Spleen (tissue), 11 donors: ENCODE measurements around the gene RAD51C. TPM values are rescaled to one million over a fixed set of nuclear protein-coding genes. Genes with fewer than 3 reads are reported as not detected.
"Not testable (repeated sequence)": the region's sequence is repeated elsewhere in the genome, so short reads cannot be mapped to it uniquely, and the experiment has no call there.

ENCODE experiments used
- DNase-seq: peaks from one replicate; pipeline ENCODE4 v3.0.0-alpha.2; 2020
- H3K27ac ChIP-seq, 8 donors: fragments of 200-600 bp; sonication (generic) in 7 of 8; 1 replicate in 4 of 8; 2 replicates in 4 of 8; pipeline versions ENCODE4 v1.5.0 to v1.8.0; 2016 to 2021; ENCODE audit warnings: inconsistent platforms in 4 of 8, mild to moderate bottlenecking in 4 of 8, moderate library complexity in 1 of 8
- H3K27me3 ChIP-seq, 7 donors: fragments of 200-600 bp; sonication (generic) in 6 of 7; replicated peaks in 1 of 7; 1 replicate in 4 of 7; 2 replicates in 3 of 7; pipeline versions ENCODE4 v1.5.0 to v1.8.0; 2016 to 2021; ENCODE audit warnings: inconsistent platforms in 3 of 7, mild to moderate bottlenecking in 1 of 7
- H3K36me3 ChIP-seq, 6 donors: fragments of 200-600 bp; sonication (generic) in 5 of 6; 1 replicate in 4 of 6; 2 replicates in 2 of 6; pipeline versions ENCODE4 v1.5.0 to v1.8.0; 2016 to 2021; ENCODE audit warnings: inconsistent platforms in 2 of 6
- H3K4me1 ChIP-seq, 6 donors: fragments of 200-600 bp; sonication (generic) in 5 of 6; 1 replicate in 3 of 6; 2 replicates in 3 of 6; pipeline versions ENCODE4 v1.5.0 to v1.8.0; 2016 to 2021; ENCODE audit warnings: inconsistent platforms in 3 of 6
- H3K4me3 ChIP-seq, 8 donors: fragments of 200-600 bp; sonication (generic) in 7 of 8; 1 replicate in 4 of 8; 2 replicates in 4 of 8; pipeline versions ENCODE4 v1.5.0 to v1.8.0; 2016 to 2021; ENCODE audit warnings: inconsistent platforms in 4 of 8, mild to moderate bottlenecking in 4 of 8, moderate library complexity in 2 of 8
- H3K9me3 ChIP-seq, 8 donors: fragments of 200-600 bp; sonication (generic) in 7 of 8; 1 replicate in 4 of 8; 2 replicates in 4 of 8; pipeline versions ENCODE4 v1.5.0 to v1.8.0; 2016 to 2021; ENCODE audit warnings: inconsistent platforms in 4 of 8
- POLR2A ChIP-seq, 3 donors: fragments of 450-650 bp; IDR thresholded peaks; one replicate each; pipeline ENCODE4 v1.5.1; 2017; ENCODE audit warnings: antibody characterized with exemption in 3 of 3, mild to moderate bottlenecking in 1 of 3
- POLR2AphosphoS5 ChIP-seq, 3 donors: sonication (generic); formaldehyde crosslinking; IDR thresholded peaks; one replicate each; pipeline ENCODE4 v1.5.1; 2017; ENCODE audit warnings: antibody characterized with exemption in 3 of 3
- WGBS, 5 donors: extraction: QIAGEN DNeasy Blood & Tissue Kit in 3 of 5; methylation state at CpG; one replicate each; pipeline versions ENCODE4 v1.1.5 to v1.1.7; 2013 to 2018; 5-methylcytosine and 5-hydroxymethylcytosine counted together
- intact Hi-C: fragments of 100-400 bp; cut with DNase I; formaldehyde crosslinking; loops from one replicate; pipeline ENCODE4 v1.15.0; 2023; ENCODE audit warnings: low total_unique reads
- polyA plus RNA-seq, 3 donors: library from polyadenylated mRNA; stranded (reverse); fragments of 200-250 nt; gene quantifications; one replicate each; pipeline ENCODE4 v1.2.1, GENCODE V29; 2013
- total RNA-seq, 7 donors: library from RNA; depleted of rRNA in 3 of 7; stranded (reverse); fragments of >200 nt in 3 of 7; fragmentation: NEBNext Ultra II Directional in 4 of 7; extraction: Animal tissue kit (Norgen Biotek cat#: 25700) in 4 of 7; gene quantifications; one replicate each; pipeline versions ENCODE4 v1.1.0 to v1.2.1, GENCODE V29; 2016 to 2021
- TF ChIP-seq, protein P1 (sequence below), 11 experiments: fragments of 200-600 bp in 7 of 11; fragments of 450-650 bp in 4 of 11; sonication (generic) in 4 of 11; IDR thresholded peaks in 8 of 11; conservative IDR thresholded peaks in 3 of 11; 1 replicate in 7 of 11; 2 replicates in 4 of 11; pipeline versions ENCODE4 v1.4.0 to v1.8.0; 2016 to 2021; ENCODE audit warnings: antibody characterized with exemption in 11 of 11, inconsistent platforms in 4 of 11, mild to moderate bottlenecking in 1 of 11
- donor health status: healthy with polysubstance abuse.
- donor health status: DM: no; HTN: no; CAD: no; lungs with moderate emphysema.
- donor health status: DM: no; HTN: no; CAD: no.
- donor health status: Bipolar disorder and iron deficiency.
- donor health status: healthy.
- donor health status: DM: no; HTN: no; CAD: no.
- donor health status: DM: yes; HTN: yes; CAD: no.

Gene RAD51C
- total and polyA plus RNA-seq, 10 donors, result 19.6 to 28.5 (median 23.5) TPM

DNA sequence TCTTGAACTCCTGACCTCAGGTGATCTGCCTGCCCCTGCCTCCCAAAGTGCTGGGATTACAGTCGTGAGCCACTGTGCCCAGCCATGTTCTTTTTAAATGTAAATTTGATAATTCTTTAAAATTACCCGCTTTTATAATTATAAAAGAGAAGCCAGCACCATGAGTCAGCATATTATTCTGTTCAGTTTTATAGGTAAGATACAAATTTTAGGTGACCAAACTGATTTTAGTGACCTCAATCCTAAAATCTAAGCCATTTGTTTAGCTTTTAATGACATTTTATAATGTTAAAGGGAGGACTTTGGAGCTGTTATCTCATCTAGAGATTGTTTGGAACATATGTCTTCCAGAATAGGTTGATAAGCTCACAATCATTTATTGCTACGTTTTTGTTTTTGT, 42.4 kb downstream of the RAD51C start:
- Histone ChIP-seq H3K27me3 (no peaks in the 10 kb centered on the region), H3K4me1 (no peaks in the 10 kb centered on the region), H3K27ac (no peak overlapping the region), H3K9me3 (no peaks in the 10 kb centered on the region), H3K36me3 (peaks cover 0 to 53% (median 7%) of the 10 kb centered on the region in 6 donors), H3K4me3 (no peak overlapping the region)
- intact Hi-C loops, result no loop called here
- no peak for TF ChIP-seq POLR2AphosphoS5 (IDR thresholded peaks at IDR 0.05)
- TF ChIP-seq, protein P1, sequence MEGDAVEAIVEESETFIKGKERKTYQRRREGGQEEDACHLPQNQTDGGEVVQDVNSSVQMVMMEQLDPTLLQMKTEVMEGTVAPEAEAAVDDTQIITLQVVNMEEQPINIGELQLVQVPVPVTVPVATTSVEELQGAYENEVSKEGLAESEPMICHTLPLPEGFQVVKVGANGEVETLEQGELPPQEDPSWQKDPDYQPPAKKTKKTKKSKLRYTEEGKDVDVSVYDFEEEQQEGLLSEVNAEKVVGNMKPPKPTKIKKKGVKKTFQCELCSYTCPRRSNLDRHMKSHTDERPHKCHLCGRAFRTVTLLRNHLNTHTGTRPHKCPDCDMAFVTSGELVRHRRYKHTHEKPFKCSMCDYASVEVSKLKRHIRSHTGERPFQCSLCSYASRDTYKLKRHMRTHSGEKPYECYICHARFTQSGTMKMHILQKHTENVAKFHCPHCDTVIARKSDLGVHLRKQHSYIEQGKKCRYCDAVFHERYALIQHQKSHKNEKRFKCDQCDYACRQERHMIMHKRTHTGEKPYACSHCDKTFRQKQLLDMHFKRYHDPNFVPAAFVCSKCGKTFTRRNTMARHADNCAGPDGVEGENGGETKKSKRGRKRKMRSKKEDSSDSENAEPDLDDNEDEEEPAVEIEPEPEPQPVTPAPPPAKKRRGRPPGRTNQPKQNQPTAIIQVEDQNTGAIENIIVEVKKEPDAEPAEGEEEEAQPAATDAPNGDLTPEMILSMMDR (IDR thresholded peaks at IDR 0.05 in 8 of 11, conservative IDR thresholded peaks at IDR 0.05 in 3 of 11), result no peak
- TF ChIP-seq POLR2A (IDR thresholded peaks at IDR 0.05), result no peak
- WGBS, 5 donors, result 85 to 96% (median 88%) methylated on average over 3 of the region's 3 CpGs
- no peak for DNase-seq

DNA sequence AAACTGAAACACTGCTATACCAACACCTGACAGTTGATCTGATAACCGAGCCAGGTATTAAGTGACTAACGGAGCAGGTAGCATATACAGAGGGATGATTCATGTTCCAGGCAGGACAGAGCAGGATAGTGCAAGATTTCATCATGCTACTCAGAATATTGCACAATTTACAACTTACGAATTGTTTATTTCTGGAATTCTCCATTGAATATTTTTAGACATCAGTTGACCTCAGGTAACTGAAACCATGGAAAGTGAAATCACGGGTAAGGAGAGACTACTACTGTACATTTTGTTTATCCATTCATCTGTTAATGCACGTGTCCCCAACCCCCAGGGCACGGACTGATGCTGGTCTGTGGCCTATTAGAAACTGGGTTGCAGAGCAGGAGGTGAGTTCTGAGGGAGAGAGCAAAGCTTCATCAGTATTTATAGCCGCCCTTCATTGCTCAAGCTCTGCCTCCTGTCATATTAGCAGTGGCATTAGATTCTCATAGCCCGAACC, 48.8 kb downstream of the RAD51C start:
- WGBS, 5 donors, result 84 to 91% (median 87%) methylated on average over 8 of the region's 8 CpGs
- H3K4me1 ChIP-seq, result no peaks in the 10 kb centered on the region
- TF ChIP-seq POLR2A (IDR thresholded peaks at IDR 0.05) (no peak), POLR2AphosphoS5 (IDR thresholded peaks at IDR 0.05) (no peak)
- TF ChIP-seq, protein P1 (IDR thresholded peaks at IDR 0.05 in 8 of 11, conservative IDR thresholded peaks at IDR 0.05 in 3 of 11), result no peak
- H3K27ac ChIP-seq, result no peak overlapping the region
- H3K36me3 ChIP-seq, result peaks cover 0 to under 1% (median 0%) of the 10 kb centered on the region in 6 donors
- intact Hi-C loops, result no loop called here
- no peaks in the 10 kb centered on the region for H3K27me3 ChIP-seq
- no peaks in the 10 kb centered on the region for H3K9me3 ChIP-seq
- DNase-seq, result no peak
- H3K4me3 ChIP-seq, result no peak overlapping the region

DNA sequence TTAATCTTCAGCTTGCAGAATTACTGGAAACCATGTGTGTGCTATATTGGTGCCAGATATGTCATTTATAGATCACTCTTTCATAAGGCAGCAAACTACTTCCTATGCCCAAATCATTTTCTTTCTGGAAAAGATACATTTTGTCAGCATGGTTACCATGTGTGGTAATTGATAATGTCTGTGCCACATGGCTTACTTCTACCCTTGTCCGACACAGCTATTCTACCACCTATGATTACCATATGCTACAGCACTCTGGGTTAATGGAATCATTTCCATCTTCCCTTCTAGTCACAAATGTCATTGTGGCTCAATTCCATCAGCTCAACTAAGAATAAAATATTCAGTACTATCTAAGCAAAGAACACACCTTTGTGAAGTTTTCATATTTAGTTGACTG, 55.3 kb downstream of the RAD51C start:
- Histone ChIP-seq H3K4me1 (no peaks in the 10 kb centered on the region), H3K36me3 (no peaks in the 10 kb centered on the region), H3K4me3 (no peak overlapping the region), H3K27ac (no peak overlapping the region), H3K9me3 (no peaks in the 10 kb centered on the region), H3K27me3 (no peaks in the 10 kb centered on the region)
- intact Hi-C loops, result no loop called here
- 91 to 100% (median 95%) methylated on average over 1 of the region's 1 CpG for WGBS, 5 donors
- TF ChIP-seq, protein P1 (IDR thresholded peaks at IDR 0.05 in 8 of 11, conservative IDR thresholded peaks at IDR 0.05 in 3 of 11), result no peak
- TF ChIP-seq POLR2AphosphoS5 (IDR thresholded peaks at IDR 0.05) (no peak), POLR2A (IDR thresholded peaks at IDR 0.05) (no peak)
- DNase-seq, result no peak

DNA sequence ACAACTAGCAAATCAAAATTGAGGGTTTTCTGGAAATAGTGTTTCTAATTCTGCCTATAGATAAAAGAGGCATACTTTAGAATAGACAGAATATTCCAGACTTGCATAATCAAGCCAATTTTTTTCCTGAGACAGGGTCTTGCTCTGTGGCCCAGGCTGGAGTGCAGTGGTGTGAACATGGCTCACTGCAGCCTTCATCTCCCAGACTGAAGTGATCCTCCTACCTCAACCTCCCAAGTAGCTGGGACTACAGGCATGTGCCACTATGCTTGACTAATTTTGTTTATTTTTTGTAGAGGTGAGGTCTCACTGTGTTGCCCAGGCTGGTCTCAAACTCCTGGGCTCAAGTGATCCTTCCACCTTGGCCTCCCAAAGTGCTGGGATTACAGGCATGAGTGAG, 57.2 kb downstream of the RAD51C start:
- intact Hi-C loops, H3K36me3 ChIP-seq, H3K27ac ChIP-seq, DNase-seq, H3K4me3 ChIP-seq, H3K4me1 ChIP-seq, H3K9me3 ChIP-seq: not testable (repeated sequence)
- H3K27me3 ChIP-seq, result peaks cover 0 to 12% (median 0%) of the 10 kb centered on the region in 7 donors

DNA sequence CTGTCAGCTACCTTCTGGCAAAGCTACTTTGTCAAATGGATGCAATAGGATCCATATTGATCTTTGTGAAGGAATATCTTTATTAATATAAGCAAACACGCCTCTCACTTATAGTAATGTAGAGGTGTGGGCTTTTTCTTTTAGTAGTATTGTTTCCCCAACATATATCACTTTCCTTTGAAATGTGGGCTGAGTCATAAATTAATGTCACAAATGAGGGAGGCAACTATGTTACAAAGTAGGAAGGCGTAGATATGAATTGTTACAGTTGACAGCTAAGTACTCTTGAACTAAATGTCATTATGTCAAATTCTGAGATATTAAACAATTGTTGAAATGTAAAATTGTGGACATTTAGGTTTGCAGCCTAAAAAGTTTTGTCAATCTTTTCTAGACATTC, 60.6 kb downstream of the RAD51C start:
- Histone ChIP-seq H3K4me3 (no peak overlapping the region), H3K4me1 (peaks cover 3 to 25% (median 21%) of the 10 kb centered on the region in 6 donors), H3K36me3 (no peaks in the 10 kb centered on the region), H3K27me3 (peaks cover 0 to 46% (median 26%) of the 10 kb centered on the region in 7 donors), H3K27ac (no peak overlapping the region), H3K9me3 (no peaks in the 10 kb centered on the region)
- intact Hi-C loops, result no loop called here
- TF ChIP-seq, protein P1 (IDR thresholded peaks at IDR 0.05 in 8 of 11, conservative IDR thresholded peaks at IDR 0.05 in 3 of 11), result no peak
- TF ChIP-seq POLR2A (IDR thresholded peaks at IDR 0.05), result no peak
- TF ChIP-seq POLR2AphosphoS5 (IDR thresholded peaks at IDR 0.05), result no peak
- WGBS, 5 donors, result 38 to 56% (median 46%) methylated on average over 2 of the region's 2 CpGs
- no peak for DNase-seq
